Tibial nerve (tissue), 3 donors: Measurements from ENCODE around the gene SLC17A2.

Experiments used
- POLR2A ChIP-seq, 2 donors: fragments of 450-650 bp; IDR thresholded peaks; one replicate each; pipeline ENCODE4 v1.6.1; 2017; ENCODE audit warnings: antibody characterized with exemption in 2 of 2, mild to moderate bottlenecking in 2 of 2, moderate library complexity in 2 of 2
- TF ChIP-seq, protein P1 (sequence below), 5 experiments: fragments of 200-600 bp in 3 of 5; fragments of 450-650 bp in 2 of 5; sonication (generic) in 3 of 5; IDR thresholded peaks; one replicate each; pipeline ENCODE4 v1.5.1; 2016 to 2019; ENCODE audit warnings: antibody characterized with exemption in 5 of 5, mild to moderate bottlenecking in 3 of 5, moderate library complexity in 2 of 5

DNA sequence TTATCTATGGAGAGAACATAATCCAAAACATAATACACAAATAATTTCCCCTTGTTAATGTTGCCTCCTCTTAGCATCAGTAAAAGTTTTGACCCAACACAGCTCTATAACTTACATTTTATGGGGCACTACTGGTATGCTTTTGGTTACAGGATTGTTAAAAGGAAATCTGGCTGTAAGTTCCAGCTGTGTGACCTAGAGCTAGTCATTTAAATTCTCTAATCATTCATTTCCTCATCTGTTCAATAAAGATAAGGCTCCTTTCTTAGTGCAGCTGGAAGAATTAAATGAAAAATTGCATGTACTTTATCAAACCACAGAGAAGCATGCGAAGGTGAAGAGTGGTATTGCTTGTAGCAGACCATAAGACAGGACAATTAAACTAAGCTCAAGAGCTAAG is 4.6 kb downstream of the SLC17A2 start:
- TF ChIP-seq POLR2A (IDR thresholded peaks at IDR 0.05) = no peak
- TF ChIP-seq, protein P1, sequence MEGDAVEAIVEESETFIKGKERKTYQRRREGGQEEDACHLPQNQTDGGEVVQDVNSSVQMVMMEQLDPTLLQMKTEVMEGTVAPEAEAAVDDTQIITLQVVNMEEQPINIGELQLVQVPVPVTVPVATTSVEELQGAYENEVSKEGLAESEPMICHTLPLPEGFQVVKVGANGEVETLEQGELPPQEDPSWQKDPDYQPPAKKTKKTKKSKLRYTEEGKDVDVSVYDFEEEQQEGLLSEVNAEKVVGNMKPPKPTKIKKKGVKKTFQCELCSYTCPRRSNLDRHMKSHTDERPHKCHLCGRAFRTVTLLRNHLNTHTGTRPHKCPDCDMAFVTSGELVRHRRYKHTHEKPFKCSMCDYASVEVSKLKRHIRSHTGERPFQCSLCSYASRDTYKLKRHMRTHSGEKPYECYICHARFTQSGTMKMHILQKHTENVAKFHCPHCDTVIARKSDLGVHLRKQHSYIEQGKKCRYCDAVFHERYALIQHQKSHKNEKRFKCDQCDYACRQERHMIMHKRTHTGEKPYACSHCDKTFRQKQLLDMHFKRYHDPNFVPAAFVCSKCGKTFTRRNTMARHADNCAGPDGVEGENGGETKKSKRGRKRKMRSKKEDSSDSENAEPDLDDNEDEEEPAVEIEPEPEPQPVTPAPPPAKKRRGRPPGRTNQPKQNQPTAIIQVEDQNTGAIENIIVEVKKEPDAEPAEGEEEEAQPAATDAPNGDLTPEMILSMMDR (IDR thresholded peaks at IDR 0.05) = no peak
